HG03460 (cell line): ENCODE results near the gene BAIAP2L2.
"Not testable (repeated sequence)": the region's sequence is repeated elsewhere in the genome, so short reads cannot be mapped to it uniquely, and the experiment has no call there.

Source experiments
- ATAC-seq: cut with Tn5 transposase; IDR thresholded peaks from one replicate; pipeline ENCODE4 v1.9.1; 2021; ENCODE audit not compliant: unreplicated experiment

The BAIAP2L2 gene

DNA sequence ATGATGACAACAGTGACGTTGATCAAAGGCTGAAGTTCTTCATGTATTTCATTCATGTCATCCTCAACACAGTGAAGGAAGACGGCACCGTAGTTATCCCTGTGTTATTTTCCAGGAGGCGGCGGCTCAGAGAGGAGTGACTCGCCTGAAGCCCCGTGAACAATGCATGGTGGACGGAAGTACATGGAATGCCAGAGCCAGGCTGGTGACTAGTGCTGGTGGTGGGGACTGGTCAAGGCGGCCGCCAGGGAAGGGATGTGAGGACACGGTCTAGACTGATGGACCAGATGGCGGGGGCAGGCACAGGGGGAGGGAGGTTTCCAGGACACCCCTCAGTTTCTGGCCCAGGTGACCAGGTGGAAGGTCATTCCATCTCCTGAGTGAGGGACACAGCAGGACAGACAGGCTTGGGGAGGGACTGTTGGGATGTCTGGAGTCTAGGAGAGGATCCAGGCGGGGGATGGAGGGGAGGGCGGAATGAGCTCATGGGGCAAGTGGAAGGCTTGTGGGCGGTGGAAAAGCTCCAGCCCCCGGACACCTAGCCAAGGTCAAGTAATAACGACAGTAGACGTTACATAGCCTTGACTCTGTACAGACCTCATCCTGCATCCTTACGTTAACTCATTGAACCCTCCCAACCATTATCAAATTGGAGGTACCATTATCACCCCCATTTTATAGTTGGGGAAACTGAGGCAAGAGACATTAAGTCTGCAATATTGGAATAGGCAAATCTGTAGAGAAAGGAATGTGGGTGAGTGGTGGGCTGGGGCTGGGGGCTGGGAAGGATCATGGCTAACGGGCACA is 69.3 kb downstream of the BAIAP2L2 start:
- ATAC-seq: no peak

DNA sequence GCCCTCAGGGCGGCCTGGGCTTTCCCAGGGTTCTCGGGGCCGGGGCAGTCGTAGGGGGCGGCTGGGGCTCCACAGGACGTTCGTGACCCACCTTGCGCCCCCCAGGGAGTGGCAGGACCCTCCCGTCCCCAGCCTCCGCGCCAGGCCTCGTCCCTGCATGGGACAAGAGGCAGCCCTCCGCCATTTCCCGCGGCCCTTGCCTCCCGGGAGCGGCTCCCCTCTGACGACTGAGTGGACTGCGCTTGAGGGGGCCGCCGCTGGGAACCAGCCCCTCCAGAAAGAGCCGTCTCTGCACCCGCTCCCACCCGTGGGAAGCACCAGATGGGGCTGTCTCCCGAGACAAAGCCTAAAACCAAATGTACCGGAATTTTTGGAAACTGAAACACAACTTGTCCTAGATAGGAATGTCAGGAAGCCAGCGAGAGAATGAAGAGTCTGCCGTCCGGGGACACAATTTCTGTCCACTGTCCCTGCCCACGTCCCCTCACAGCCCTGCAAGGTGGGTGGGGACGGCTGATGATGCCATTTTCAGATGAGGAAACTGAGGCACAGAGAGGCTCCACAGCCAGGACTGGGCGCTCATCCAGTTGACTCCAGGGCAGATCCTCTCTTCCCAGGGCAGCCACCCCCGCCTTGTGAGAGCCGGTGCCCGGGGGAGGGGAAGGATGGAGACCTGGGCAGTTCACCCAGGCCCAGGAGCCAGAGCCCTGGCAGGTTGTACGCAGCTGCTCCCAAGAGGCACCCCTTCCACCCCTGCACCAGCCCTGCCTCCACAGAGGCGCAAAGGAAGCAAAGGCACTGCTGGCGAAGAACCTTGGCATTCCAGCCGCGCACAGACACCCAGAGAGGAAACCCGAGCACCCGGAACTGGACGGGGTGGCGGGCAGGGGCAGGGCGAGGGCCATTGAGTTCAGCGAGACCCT is 71.3 kb downstream of the BAIAP2L2 start:
- no peak for ATAC-seq

DNA sequence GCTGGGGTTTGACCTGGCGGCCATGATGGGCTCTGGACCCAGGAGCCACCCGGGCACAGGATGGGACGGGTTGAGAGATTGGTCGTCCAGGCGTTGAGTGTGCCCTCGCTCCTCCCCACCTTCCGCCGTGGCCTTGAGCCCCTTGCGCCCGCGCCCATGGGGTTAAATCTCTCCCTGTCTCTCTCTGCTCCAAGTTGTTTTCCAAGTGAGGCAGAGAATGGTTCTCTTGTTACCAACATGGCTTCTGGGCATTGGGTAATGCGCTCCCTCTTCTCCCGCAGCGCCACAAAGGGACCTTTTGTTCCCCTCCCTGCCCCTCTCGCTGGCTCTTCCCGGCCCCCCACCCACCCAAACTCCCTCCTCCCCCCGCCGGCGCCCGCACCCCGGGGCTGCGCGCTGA is 72.1 kb downstream of the BAIAP2L2 start:
- ATAC-seq: no peak

DNA sequence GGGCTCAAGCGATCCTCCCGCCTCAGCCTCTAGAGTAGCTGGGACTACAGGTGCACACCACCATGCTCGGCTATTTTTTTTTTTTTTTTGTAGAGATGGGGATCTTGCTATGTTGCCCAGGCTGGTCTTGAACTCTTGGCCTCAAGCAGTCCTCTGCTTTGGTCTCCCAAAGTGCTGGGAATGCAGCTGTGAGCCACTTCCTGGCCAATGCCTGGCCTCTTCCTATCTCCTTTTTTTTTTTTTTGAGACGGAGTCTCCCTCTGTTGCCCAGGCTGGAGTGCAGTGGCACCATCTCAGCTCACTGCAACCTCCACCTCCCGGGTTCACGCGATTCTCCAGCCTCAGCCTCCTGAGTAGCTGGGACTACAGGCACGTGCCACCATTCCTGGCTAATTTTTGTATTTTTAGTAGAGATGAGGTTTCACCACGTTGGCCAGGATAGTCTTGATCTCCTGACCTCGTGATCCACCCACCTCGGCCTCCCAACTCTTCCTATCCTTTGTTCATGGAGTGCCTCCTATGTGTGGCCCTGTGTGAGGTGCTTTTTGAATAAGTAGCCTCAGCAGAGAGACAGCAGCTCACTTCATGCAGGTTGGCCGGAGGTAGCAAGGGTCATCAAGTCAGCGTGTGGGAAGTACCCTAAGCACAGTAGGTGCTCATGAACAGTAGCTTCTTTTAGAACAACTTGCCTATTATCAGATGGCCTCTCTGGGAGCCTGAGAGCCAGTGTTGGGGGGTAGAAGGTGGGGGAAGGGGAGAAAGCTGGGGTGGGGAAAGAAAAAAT is 72.9 kb downstream of the BAIAP2L2 start:
- not testable (repeated sequence) for ATAC-seq

DNA sequence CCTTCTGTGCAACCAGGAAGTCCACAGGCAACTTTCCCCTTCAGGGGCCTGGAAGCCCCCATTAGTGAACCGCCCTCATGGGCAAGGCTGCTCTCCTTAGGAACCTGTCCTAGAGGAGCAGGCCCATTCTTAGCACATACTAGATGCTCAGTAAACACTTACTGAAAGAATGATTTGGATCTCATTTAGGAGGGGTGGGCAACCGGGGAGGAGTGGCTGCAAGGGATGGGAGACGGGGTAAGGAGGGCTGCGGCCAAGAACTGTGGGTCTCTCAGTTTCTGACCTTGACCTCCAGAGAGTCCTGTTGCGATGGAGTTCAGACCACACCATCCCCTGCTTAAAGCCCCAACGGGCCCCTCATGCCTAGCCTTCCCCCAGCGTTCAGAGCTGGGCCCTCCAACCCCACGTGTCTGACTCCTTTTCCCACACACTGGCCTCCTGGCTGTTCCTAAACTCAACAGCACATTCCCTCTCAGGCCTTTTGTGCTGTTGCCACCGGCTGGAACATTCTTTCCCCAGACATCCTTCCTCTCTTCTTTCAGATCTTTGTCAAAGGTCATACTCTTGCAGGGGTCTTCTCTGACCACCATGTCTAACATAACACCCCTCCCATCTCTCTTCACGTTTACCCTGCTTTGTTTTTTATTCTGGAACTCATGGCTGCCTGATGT is 74.0 kb downstream of the BAIAP2L2 start:
- ATAC-seq: no peak

DNA sequence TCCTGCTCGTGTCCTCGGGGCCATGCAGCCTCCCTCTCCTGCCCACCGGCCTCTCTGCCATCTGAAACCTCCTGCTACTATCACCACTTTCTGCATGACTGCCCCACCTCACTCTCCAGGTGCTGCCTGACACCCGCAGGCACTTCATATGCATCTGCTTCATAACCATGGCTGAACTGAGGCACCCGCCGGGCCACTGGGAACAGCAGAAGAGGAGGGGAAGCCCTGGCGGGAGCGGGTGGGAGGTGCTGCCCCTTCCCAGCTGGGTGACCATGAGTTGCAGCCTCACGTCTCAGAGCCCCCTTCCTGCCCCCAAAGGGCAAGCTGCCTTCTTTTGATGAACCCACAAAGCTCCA is 75.0 kb downstream of the BAIAP2L2 start:
- no peak for ATAC-seq
